Ovary (tissue), 9 donors: Measurements from ENCODE around the gene RASL10A. TPM values are rescaled to one million over a fixed set of nuclear protein-coding genes. Genes with fewer than 3 reads are reported as not detected.
A peak's percentile ranks its signal among the peaks of the same experiment; 100 is the strongest.

Experiments
- DNase-seq, 5 donors: peaks; one replicate each; pipeline ENCODE4 v3.0.0-alpha.2; 2019 to 2020
- H3K27ac ChIP-seq, 2 donors: fragments of 200-600 bp; one replicate each; pipeline versions ENCODE4 v1.5.1 to v1.8.0; 2019 to 2022
- H3K27me3 ChIP-seq: fragments of 200-600 bp; one replicate; pipeline ENCODE4 v1.8.0; 2022
- H3K36me3 ChIP-seq: fragments of 200-600 bp; sonication (generic); one replicate; pipeline ENCODE4 v1.5.1; 2019
- H3K4me1 ChIP-seq: one replicate; pipeline ENCODE4 v1.8.1; 2013; ENCODE audit warnings: mild to moderate bottlenecking, moderate library complexity; ENCODE audit not compliant: insufficient read depth
- H3K4me3 ChIP-seq: fragments of 200-600 bp; sonication (generic); one replicate; pipeline ENCODE4 v1.5.1; 2017
- H3K9me3 ChIP-seq, 2 donors: fragments of 200-600 bp in 1 of 2; sonication (generic) in 1 of 2; one replicate each; pipeline versions ENCODE4 v1.5.1 to v1.8.1; 2013 to 2019; ENCODE audit warnings: mild to moderate bottlenecking in 1 of 2, moderate library complexity in 1 of 2
- CTCF ChIP-seq, 3 donors: fragments of 450-650 bp in 2 of 3; fragments of 200-600 bp in 1 of 3; IDR thresholded peaks; one replicate each; pipeline versions ENCODE4 v1.5.1 to v1.8.0; 2016 to 2022; ENCODE audit warnings: antibody characterized with exemption in 3 of 3, mild to moderate bottlenecking in 1 of 3
- EP300 ChIP-seq: sonication (generic); formaldehyde crosslinking; IDR thresholded peaks from one replicate; pipeline ENCODE4 v1.6.1; 2017; ENCODE audit warnings: antibody characterized with exemption
- POLR2A ChIP-seq: fragments of 450-650 bp; IDR thresholded peaks from one replicate; pipeline ENCODE4 v1.6.1; 2017; ENCODE audit warnings: antibody characterized with exemption, mild to moderate bottlenecking, moderate library complexity
- WGBS, 3 donors: extraction: QIAGEN DNeasy Blood & Tissue Kit in 1 of 3; methylation state at CpG; one replicate each; pipeline versions ENCODE4 v1.1.5 to v1.1.7; 2013 to 2017; 5-methylcytosine and 5-hydroxymethylcytosine counted together
- intact Hi-C, 4 donors: fragments of 100-400 bp; cut with DNase I; formaldehyde crosslinking; loops; one replicate each; pipeline versions ENCODE4 v1.11.0 to v1.15.1; 2022 to 2023
- polyA plus RNA-seq, 2 donors: library from polyadenylated mRNA; stranded (reverse); fragments of 200-250 nt in 1 of 2; fragments of 350-450 nt in 1 of 2; fragmentation: Illumina TruSeq in 1 of 2; extraction: RNeasy Lipid Tissue Mini Kit (QIAGEN cat#74804) in 1 of 2; gene quantifications; one replicate each; pipeline ENCODE4 v1.2.3, GENCODE V29; 2013 to 2014
- total RNA-seq, 7 donors: library from RNA; depleted of rRNA in 2 of 7; stranded (reverse); fragments of >200 nt in 2 of 7; fragmentation: NEBNext Ultra II Directional in 3 of 7; extraction: Animal tissue kit (Norgen Biotek cat#: 25700) in 3 of 7; gene quantifications; one replicate each; pipeline versions ENCODE4 v1.1.0 to v1.2.4, GENCODE V29; 2016 to 2023
- donor health status: DM: no; HTN: no; CAD: no; lungs with moderate emphysema.
- donor health status: DM: no; HTN: no; CAD: no.
- donor health status: Bipolar disorder and iron deficiency.
- donor health status: DM: yes; HTN: yes; CAD: no.
- donor health status: DM: no; HTN: no; CAD: no.
- donor health status: DM: yes; HTN: yes; CAD: no.

The RASL10A gene
- total and polyA plus RNA-seq, 9 donors, result 0.22 to 0.53 (median 0.40) TPM; not detected in 3

- WGBS, 3 donors, result 93 to 94% (median 93%) methylated on average over 17 to 18 of the region's 18 CpGs
These were observed 2.4 kb upstream of the RASL10A start for GRCh38 chr22:29317827-29318454.

DNA sequence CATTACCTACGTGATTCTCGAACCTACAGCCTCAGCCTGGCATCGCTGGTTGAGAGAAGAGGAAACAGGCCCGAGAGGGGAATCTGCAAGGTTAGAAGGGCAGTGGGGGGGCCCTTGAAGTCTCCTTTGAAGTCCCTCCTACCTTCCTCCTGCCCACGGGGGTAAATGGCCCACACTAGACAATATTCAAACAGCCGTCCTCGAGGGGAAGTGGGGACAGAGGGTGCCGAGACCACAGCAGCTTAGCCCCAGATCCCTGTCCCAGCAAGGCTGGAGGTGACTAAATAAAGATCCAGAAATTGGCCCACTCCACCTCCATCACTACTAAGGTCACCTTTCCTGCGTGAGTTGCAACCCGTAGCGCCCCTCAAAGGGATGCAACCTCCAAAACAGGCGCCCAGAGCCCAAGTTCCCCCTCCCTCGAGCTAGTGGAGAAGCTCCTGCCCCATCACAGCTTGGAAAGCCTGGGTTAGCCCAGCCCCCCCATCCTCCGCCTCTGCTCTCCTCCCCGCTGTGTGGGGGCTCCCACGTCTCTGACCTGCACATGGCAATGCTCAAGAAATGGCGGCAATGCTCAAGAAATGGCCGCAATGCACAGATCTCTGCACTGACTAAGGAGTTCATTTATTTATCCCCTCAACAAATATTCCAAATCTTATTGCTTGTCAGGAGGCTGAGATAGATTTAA is 788 bp upstream of the RASL10A start:
- H3K4me3 ChIP-seq, result no peak overlapping the region
- TF ChIP-seq CTCF (IDR thresholded peaks at IDR 0.05), result no peak
- TF ChIP-seq POLR2A, result no peak
- no peaks in the 10 kb centered on the region for H3K27me3 ChIP-seq
- peaks cover 9% of the 10 kb centered on the region for H3K4me1 ChIP-seq
- no peaks in the 10 kb centered on the region for H3K9me3 ChIP-seq
- WGBS, 3 donors, result 43 to 47% (median 44%) methylated on average over 18 of the region's 18 CpGs
- no peak overlapping the region for H3K27ac ChIP-seq
- DNase-seq, result no peak
- intact Hi-C loops, result no loop called here
- no peaks in the 10 kb centered on the region for H3K36me3 ChIP-seq

More at GRCh38 chr22:29317827-29318454, 2.4 kb upstream of the RASL10A start:
- DNase-seq, result no peak
- Histone ChIP-seq H3K27me3 (no peaks in the 10 kb centered on the region), H3K9me3 (no peaks in the 10 kb centered on the region), H3K36me3 (no peaks in the 10 kb centered on the region), H3K4me1 (peaks cover 5% of the 10 kb centered on the region), H3K4me3 (no peak overlapping the region), H3K27ac (no peak overlapping the region)
- TF ChIP-seq CTCF (IDR thresholded peaks at IDR 0.05), result no peak
- TF ChIP-seq POLR2A, result no peak
- TF ChIP-seq EP300, result no peak
- intact Hi-C loops, result no loop called here

DNA sequence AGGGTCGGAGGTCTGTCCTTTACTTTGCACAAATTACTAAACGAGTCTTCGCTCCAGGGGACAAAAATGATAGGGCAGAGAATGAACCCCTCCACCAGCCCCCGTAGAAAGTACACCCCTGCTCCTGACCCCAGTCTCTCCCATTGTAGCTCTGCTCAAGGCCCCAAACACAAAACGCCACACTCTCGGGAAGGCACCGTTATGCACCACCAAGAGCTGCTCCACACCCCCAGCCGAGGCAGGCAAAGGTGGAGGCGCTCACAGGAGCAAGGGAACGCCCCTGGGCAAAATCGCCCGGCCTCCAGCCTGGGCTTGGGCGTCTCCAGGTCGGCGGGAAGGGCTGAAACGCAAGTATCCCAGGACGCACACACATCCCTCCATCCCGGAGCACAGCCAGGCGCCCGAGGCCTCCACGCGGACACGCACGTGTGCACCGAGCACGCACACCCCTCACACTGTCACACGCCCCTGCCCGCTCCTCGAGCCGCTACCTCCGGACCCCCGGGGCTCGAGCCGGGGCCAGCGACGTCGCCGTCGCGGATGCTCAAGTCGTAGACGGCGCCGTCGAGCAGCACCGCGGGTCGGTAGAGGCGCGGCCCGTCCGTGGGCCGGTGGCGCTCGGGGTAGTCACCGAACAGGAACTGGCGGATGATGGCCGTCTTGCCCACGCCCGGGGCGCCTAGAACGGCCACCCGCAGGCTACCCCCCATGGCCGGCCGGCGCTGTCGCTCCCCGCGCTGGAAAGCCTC is 786 bp downstream of the RASL10A start:
- peaks cover 11% of the 10 kb centered on the region for H3K4me1 ChIP-seq
- no peak overlapping the region for H3K4me3 ChIP-seq
- intact Hi-C loops, result loop anchor here in 1 of 4 donors (2.0 kb wide), 1 partner anchor 62 kb away; no protein-coding TSS in a partner anchor
- TF ChIP-seq EP300 (no peak), CTCF (IDR thresholded peaks at IDR 0.05) (no peak), POLR2A (no peak)
- H3K27me3 ChIP-seq, result no peaks in the 10 kb centered on the region
- no peaks in the 10 kb centered on the region for H3K9me3 ChIP-seq
- no peaks in the 10 kb centered on the region for H3K36me3 ChIP-seq
- DNase-seq, result peak in 1 of 5 donors; percentile 33
- no peak overlapping the region for H3K27ac ChIP-seq
- 2 to 4% (median 3%) methylated on average over 46 to 69 of the region's 69 CpGs for WGBS, 3 donors

- intact Hi-C loops, result loop anchor here in 1 of 4 donors (2.0 kb wide), 1 partner anchor 63 kb away; no protein-coding TSS in a partner anchor
- peaks cover 13% of the 10 kb centered on the region for H3K4me1 ChIP-seq
These were observed 1.7 kb downstream of the RASL10A start for GRCh38 chr22:29313576-29314466.

More at GRCh38 chr22:29313576-29314466, 1.7 kb downstream of the RASL10A start:
- Histone ChIP-seq H3K27ac (no peak overlapping the region), H3K27me3 (no peaks in the 10 kb centered on the region), H3K4me3 (no peak overlapping the region), H3K9me3 (no peaks in the 10 kb centered on the region), H3K36me3 (no peaks in the 10 kb centered on the region)
- peak in 1 of 5 donors; percentile 36 for DNase-seq
- WGBS, 3 donors, result 11 to 14% (median 11%) methylated on average over 47 to 51 of the region's 51 CpGs
- no peak for TF ChIP-seq CTCF (IDR thresholded peaks at IDR 0.05)
- TF ChIP-seq EP300, result no peak
- no peak for TF ChIP-seq POLR2A
